Activated naive CD4-positive, alpha-beta T cell treated with anti-CD3 and anti-CD28 coated beads, Interleukin-2, amount 50 U/mL, for 72 hours (primary cell): ENCODE measurements around the gene AAK1. TPM values are rescaled to one million over a fixed set of nuclear protein-coding genes. Genes with fewer than 3 reads are reported as not detected.

Experiments used
- ATAC-seq, 2 donors: fragments of 150-1000 bp; cut with Tn5 transposase; 2 replicates each; pipeline ENCODE4 v1.10.0; 2021; ENCODE audit warnings: mild to moderate bottlenecking in 2 of 2, moderate library complexity in 2 of 2
- DNase-seq, 2 donors: peaks; one replicate each; pipeline ENCODE4 v3.0.0; 2021 to 2022; ENCODE audit warnings: low spot score in 2 of 2
- H3K27ac Mint-ChIP-seq, 2 donors: one replicate each; pipeline ENCODE4 v1.8.0; 2022; ENCODE audit warnings: mild to moderate bottlenecking in 2 of 2, mixed read lengths in 2 of 2
- H3K36me3 Mint-ChIP-seq, 2 donors: one replicate each; pipeline ENCODE4 v1.8.0; 2022; ENCODE audit warnings: mixed read lengths in 2 of 2
- H3K9me3 Mint-ChIP-seq, 2 donors: one replicate each; pipeline ENCODE4 v1.8.0; 2022; ENCODE audit warnings: mixed read lengths in 2 of 2
- total RNA-seq, 2 donors: library from RNA; stranded (reverse); gene quantifications; one replicate each; pipeline ENCODE4 v1.2.3, GENCODE V29; 2022

Gene AAK1
- total RNA-seq, 2 donors from 2014 or later, result 129 to 137 TPM

DNA sequence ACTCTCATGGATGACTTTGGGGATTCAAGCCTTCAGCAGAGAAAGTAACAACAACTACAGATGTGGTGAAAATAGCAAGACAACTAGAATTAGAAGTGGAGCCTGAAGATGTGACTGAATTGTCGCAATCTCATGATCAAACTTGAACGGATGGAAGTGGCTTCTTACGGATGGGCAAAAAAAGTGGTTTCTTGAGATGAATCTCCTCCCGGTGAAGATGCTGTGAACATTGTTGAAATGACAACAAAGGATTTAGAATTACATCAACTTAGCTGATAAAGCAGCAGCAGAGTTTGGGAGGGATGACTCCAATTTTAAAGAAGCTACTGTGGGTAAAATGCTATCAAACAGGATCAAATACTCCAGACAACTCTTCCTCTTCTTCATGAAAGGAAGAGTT is 43.1 kb downstream of the AAK1 start:
- ATAC-seq, result peak; percentile 30 to 70

DNA sequence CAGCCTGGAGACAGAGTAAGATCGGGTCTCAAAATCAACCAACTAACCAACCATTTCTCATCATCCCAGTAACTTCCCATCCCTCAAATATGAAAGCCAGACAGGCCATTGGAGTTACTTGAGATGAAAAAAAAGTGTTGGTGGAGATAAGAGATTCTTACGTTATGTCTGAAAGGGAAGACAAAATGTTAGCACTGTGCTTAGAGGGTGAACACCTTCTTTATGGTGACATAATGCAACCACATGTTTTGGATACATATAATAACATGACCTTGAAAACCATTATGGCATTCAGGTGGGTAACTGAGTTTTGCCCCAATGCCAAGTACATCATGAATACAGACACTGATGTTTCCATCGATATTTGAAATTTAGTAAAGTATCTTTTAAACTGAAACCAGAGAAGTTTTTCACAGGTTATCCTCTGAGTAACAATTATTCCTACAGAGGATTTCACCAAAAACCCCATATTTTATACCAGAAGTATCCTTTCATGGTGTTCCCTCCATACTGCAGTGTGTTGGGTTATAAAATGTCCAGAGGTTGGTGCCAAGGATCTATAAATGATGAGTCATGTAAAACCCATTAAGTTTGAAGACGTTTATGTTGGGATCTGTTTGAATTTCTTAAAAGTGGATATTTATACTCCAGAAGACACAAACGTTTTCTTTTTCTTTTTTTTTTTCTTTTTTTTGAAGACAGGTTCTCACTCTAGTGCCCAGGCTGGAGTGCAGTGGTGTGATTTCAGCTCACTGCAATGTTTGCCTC is 45.5 kb downstream of the AAK1 start:
- DNase-seq, result no peak
- no peak for ATAC-seq
- Mint-ChIP-seq H3K9me3 (no peaks in the 10 kb centered on the region), H3K36me3 (no peaks in the 10 kb centered on the region), H3K27ac (no peak overlapping the region)

More for the DNA sequence above, 43.1 kb downstream of the AAK1 start:
- Mint-ChIP-seq H3K9me3 (no peaks in the 10 kb centered on the region), H3K36me3 (peaks cover 0 to 2% of the 10 kb centered on the region in 2 donors), H3K27ac (peak overlapping the region; percentile 29 to 50)
- DNase-seq, result no peak

DNA sequence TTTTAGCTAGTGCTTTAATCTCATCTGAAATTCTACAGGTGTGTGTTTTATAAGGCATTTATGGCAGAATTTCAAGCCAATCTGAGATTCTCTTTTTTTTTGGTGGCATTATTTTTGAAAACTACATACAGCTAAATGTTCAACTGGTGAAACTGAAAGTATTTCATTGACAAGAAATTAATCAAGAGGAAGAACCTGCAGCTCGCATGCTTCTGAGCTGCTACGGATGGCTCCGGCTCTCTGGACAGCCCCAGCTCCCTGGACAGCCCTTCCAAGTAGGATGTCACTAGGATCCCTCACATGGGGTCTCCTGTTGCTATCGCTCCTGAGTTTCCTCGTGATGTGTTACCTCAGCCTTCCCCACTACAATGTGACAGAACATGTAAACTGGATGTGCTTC is 46.4 kb downstream of the AAK1 start:
- Mint-ChIP-seq H3K27ac (peak overlapping the region in 1 of 2 donors; percentile 82), H3K36me3 (no peaks in the 10 kb centered on the region), H3K9me3 (no peaks in the 10 kb centered on the region)
- ATAC-seq (no peak), DNase-seq (no peak)

GRCh38 chr2:69594341-69594740 is 49.2 kb downstream of the AAK1 start:
- no peak for ATAC-seq

GRCh38 chr2:69592511-69592910 is 51.0 kb downstream of the AAK1 start:
- Mint-ChIP-seq H3K9me3 (peaks cover 0 to 3% of the 10 kb centered on the region in 2 donors), H3K36me3 (peaks cover 0 to 5% of the 10 kb centered on the region in 2 donors), H3K27ac (peak overlapping the region in 1 of 2 donors; percentile 11)
- DNase-seq, result no peak
- peak in 1 of 2 donors; percentile 21 for ATAC-seq

More at GRCh38 chr2:69594341-69594740, 49.2 kb downstream of the AAK1 start:
- Mint-ChIP-seq H3K27ac (no peak overlapping the region), H3K36me3 (peaks cover 0 to under 1% of the 10 kb centered on the region in 2 donors), H3K9me3 (no peaks in the 10 kb centered on the region)
- DNase-seq, result no peak

DNA sequence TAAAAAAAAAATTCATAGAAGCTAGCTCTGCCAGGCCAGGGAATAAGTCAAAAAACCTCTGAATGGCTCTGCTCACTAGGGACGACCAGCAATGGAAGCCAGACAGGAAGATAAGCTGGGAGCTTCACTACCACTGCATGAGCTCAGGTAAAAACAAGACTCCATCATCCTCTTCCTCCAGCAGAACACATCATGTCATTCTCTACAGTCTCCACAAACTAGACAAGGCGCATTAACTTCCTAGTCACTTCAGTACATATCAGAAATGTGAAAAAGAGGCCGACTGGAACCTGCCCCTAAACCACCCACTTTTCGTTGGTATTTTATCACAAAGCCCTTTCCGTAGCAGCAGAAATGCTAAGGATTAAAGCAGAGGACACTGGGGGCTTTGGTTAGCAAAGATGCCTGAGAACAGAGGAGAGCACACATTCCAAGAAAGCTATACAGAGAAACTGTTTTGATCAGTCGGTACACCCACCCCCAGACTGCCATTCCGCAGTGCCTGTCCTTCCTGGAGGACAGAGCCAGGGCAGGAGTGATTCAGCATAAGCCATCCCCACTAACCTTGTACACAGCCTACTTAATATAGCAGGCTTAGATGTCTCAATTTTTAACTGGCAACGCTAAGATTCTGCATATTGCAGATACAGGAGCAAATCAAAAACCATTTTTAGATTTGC is 53.4 kb downstream of the AAK1 start:
- DNase-seq (no peak), ATAC-seq (peak in 1 of 2 donors; percentile 19)
- H3K9me3 Mint-ChIP-seq, result peaks cover 0 to 3% of the 10 kb centered on the region in 2 donors
- H3K27ac Mint-ChIP-seq, result peak overlapping the region; percentile 79
- peaks cover 0 to 5% of the 10 kb centered on the region in 2 donors for H3K36me3 Mint-ChIP-seq

DNA sequence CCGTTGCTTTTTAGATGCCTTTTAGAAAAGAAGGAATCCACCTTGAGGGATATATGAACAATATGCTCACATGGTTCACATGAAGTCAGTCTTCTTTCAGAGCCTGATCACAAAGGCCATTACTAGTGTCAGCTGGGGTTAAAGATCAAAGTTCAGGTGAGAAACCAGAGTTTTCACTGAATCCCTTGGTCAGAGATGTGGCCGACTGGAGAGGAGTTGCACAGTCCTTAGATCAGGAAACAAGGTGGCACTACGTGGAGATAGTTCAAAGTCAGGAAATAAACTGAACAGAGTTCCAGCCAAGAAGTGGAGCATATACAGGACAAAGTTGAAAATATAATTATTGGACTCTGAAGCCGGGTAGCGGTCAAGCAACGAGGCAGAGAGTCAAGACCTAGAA is 54.6 kb downstream of the AAK1 start:
- peak overlapping the region; percentile 79 to 92 for H3K27ac Mint-ChIP-seq
- DNase-seq (no peak), ATAC-seq (no peak)
- peaks cover 0 to 3% of the 10 kb centered on the region in 2 donors for H3K9me3 Mint-ChIP-seq
- H3K36me3 Mint-ChIP-seq, result peaks cover 0 to 5% of the 10 kb centered on the region in 2 donors

DNA sequence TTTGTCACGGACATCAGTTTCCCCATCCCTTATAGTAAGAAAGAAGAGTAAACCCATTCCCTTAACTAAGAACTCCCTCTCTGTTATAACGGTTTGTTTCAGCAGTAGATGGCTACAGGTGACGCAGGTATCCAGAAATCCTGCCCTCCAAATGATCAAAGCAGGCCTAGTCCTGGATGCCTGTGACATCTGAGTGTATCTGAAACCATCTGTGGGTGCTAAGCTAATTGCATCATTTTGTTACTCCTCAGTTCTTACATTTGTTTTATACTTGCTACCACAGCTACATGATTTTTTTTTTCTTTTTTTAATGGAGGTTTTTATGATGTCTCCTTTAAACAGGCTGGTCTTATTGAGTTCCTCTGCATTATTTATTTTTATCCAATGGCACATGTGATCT is 55.1 kb downstream of the AAK1 start:
- Mint-ChIP-seq H3K27ac (peak overlapping the region; percentile 79 to 92), H3K9me3 (peaks cover 0 to 3% of the 10 kb centered on the region in 2 donors), H3K36me3 (peaks cover 0 to 5% of the 10 kb centered on the region in 2 donors)
- DNase-seq (no peak), ATAC-seq (peak in 1 of 2 donors; percentile 43)

DNA sequence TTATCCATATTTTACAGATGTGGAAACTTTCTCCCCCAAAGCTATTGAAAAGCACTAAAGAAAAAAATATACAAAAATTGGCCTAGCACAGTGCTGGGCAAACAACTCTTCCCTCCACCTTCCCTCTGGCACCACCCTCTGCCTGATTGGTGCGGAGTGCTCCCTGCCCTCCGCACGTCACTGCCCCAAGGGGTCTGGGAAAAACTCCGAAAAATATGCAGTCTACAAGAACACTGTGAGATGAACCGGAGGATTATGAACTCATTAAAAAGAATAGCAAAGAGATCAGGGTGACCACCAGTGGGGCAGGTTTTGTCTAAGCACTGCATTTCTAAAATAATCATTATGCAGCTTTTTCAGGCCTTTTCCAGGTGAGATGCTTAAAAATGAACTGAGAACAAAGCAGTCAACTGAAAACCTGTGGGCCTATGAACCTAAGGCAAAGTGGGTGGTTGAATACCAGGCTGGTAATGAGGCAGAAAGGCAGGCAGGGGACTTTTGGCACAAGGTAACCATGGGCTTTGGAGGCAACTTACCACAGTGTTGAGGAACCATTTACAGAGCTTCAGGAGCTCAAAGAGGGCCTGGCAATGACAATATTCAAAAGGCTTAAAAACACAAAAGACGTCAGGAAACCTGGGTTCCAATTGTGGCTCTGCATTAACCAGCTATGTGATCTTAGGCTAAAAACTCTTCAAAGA is 57.5 kb downstream of the AAK1 start:
- peaks cover 0 to 3% of the 10 kb centered on the region in 2 donors for H3K9me3 Mint-ChIP-seq
- DNase-seq, result no peak
- peak overlapping the region; percentile 21 to 86 for H3K27ac Mint-ChIP-seq
- ATAC-seq, result peak in 1 of 2 donors; percentile 48
- peaks cover 0 to 5% of the 10 kb centered on the region in 2 donors for H3K36me3 Mint-ChIP-seq

GRCh38 chr2:69584127-69584889 is 59.2 kb downstream of the AAK1 start:
- DNase-seq (no peak), ATAC-seq (peak; percentile 37 to 74)
- peaks cover 0 to 5% of the 10 kb centered on the region in 2 donors for H3K36me3 Mint-ChIP-seq
- H3K9me3 Mint-ChIP-seq, result peaks cover 0 to 3% of the 10 kb centered on the region in 2 donors
- peak overlapping the region; percentile 18 to 76 for H3K27ac Mint-ChIP-seq

DNA sequence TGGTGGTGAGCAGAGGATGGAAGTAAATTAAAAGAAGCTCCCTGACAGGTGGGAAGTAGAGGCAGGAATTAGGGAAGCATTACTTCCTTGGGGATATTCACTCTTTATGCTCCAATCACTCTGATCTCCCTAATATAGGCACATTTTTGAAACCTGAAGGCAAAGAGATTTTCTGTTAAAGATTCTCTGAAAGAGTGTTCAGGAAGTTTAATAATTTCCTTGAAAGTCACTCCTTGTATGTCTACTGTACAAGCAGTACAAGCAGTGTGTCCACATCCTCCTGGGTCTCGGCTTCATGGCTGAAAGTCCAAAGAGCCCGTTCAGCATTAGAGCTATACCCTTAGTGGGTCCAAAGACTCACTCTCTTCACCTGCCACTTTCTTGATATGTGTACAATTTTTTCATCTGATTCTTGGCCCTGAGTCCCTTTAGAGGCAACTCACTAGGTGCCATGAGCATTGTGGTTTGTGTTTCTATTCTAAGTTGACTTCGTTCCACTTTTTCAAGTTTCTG is 60.2 kb downstream of the AAK1 start:
- ATAC-seq (no peak), DNase-seq (no peak)
- H3K9me3 Mint-ChIP-seq, result no peaks in the 10 kb centered on the region
- peak overlapping the region; percentile 11 to 76 for H3K27ac Mint-ChIP-seq
- H3K36me3 Mint-ChIP-seq, result no peaks in the 10 kb centered on the region

- Mint-ChIP-seq H3K36me3 (no peaks in the 10 kb centered on the region), H3K27ac (peak overlapping the region; percentile 23 to 76), H3K9me3 (no peaks in the 10 kb centered on the region)
- ATAC-seq (peak; percentile 17 to 19), DNase-seq (no peak)
Observed at GRCh38 chr2:69582582-69583176, 60.9 kb downstream of the AAK1 start.

- Mint-ChIP-seq H3K9me3 (no peaks in the 10 kb centered on the region), H3K36me3 (no peaks in the 10 kb centered on the region), H3K27ac (peak overlapping the region; percentile 23 to 76)
- DNase-seq, result no peak
- ATAC-seq, result no peak
Observed at GRCh38 chr2:69581774-69582581, 61.6 kb downstream of the AAK1 start.

DNA sequence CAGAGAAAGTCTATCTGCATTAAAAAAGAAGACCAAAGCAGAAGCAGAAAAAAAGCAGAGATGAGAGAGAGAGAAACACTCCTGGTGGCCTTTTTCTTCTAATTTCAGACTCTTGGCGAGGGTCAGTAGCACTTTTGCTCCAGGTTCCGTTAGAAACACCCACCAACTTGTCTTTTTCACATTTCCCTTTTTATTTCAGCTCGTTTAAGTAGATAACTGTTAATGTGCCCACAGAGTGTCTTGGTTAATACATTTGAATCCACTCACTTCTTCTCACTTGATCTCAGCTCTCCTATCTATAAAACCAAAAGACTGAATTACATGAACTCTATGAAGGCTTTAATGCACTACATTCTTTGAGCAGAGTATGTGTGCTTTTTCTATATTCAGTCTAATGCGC is 63.1 kb downstream of the AAK1 start:
- Mint-ChIP-seq H3K9me3 (no peaks in the 10 kb centered on the region), H3K27ac (peak overlapping the region in 1 of 2 donors; percentile 76), H3K36me3 (no peaks in the 10 kb centered on the region)
- DNase-seq (no peak), ATAC-seq (no peak)

DNA sequence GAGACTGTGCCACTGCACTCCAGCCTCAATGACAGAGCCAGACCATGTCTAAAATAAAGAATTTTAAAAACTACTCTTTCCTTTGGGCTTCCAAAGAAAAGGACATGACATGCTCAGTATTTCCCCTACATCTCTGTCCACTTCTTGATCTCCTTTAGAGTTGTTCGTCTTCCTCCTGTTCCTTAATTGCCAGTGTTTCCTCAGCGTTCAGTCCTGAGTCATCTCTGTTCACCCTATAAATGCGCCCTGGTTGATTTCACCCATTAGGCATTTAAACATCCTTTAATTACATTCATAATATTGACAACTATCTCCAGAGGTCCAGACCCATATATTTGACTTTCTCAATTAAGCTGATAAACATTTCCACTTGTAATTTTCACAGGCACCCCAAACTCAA is 64.0 kb downstream of the AAK1 start:
- Mint-ChIP-seq H3K9me3 (no peaks in the 10 kb centered on the region), H3K36me3 (no peaks in the 10 kb centered on the region), H3K27ac (peak overlapping the region in 1 of 2 donors; percentile 76)
- ATAC-seq (no peak), DNase-seq (no peak)
